Liver (tissue), 3 donors: ENCODE results near the gene POLD2.

Experiments
- ATF3 ChIP-seq: IDR thresholded peaks from 2 replicates; pipeline ENCODE4 v1.6.1; 2016; ENCODE audit warnings: antibody characterized with exemption
- CTCF ChIP-seq: fragments of 150-350 bp; IDR thresholded peaks from 2 replicates; pipeline ENCODE4 v1.5.1; 2017; ENCODE audit warnings: improper control_type of control experiment, low read depth, low read length; ENCODE audit not compliant: missing input control
- FOXA1 ChIP-seq: IDR thresholded peaks from 2 replicates; pipeline ENCODE4 v1.6.1; 2016; ENCODE audit warnings: antibody characterized with exemption
- JUND ChIP-seq, 2 donors: IDR thresholded peaks; 2 replicates each; pipeline ENCODE4 v1.6.1; 2016; ENCODE audit warnings: antibody characterized with exemption in 2 of 2
- RXRA ChIP-seq, 2 donors: IDR thresholded peaks; 2 replicates each; pipeline ENCODE4 v1.6.1; 2017 to 2018; ENCODE audit warnings: antibody characterized with exemption in 2 of 2, mild to moderate bottlenecking in 1 of 2
- SP1 ChIP-seq: IDR thresholded peaks from 2 replicates; pipeline ENCODE4 v1.6.1; 2018; ENCODE audit warnings: antibody characterized with exemption, mild to moderate bottlenecking
- YY1 ChIP-seq: IDR thresholded peaks from 2 replicates; pipeline ENCODE4 v1.6.1; 2016; ENCODE audit warnings: antibody characterized with exemption, mild to moderate bottlenecking
- TF ChIP-seq, protein P1 (sequence below): IDR thresholded peaks from 2 replicates; pipeline ENCODE4 v1.6.1; 2016; ENCODE audit warnings: antibody characterized with exemption
- TF ChIP-seq, protein P2 (sequence below): IDR thresholded peaks from 2 replicates; pipeline ENCODE4 v1.6.1; 2016; ENCODE audit warnings: antibody characterized with exemption, mild to moderate bottlenecking
- TF ChIP-seq, protein P3 (sequence below): IDR thresholded peaks from 2 replicates; pipeline ENCODE4 v1.6.1; 2016; ENCODE audit warnings: antibody characterized with exemption
- donor health status: healthy.
- donor health status: healthy.

GRCh38 chr7:44117801-44118429 lies 5.4 kb downstream of the POLD2 start:
- TF ChIP-seq CTCF (no peak), ATF3 (no peak), YY1 (no peak), RXRA (IDR thresholded peaks at IDR 0.05) (no peak), FOXA1 (no peak), JUND (IDR thresholded peaks at IDR 0.05) (no peak), SP1 (no peak)
- TF ChIP-seq, protein P1, sequence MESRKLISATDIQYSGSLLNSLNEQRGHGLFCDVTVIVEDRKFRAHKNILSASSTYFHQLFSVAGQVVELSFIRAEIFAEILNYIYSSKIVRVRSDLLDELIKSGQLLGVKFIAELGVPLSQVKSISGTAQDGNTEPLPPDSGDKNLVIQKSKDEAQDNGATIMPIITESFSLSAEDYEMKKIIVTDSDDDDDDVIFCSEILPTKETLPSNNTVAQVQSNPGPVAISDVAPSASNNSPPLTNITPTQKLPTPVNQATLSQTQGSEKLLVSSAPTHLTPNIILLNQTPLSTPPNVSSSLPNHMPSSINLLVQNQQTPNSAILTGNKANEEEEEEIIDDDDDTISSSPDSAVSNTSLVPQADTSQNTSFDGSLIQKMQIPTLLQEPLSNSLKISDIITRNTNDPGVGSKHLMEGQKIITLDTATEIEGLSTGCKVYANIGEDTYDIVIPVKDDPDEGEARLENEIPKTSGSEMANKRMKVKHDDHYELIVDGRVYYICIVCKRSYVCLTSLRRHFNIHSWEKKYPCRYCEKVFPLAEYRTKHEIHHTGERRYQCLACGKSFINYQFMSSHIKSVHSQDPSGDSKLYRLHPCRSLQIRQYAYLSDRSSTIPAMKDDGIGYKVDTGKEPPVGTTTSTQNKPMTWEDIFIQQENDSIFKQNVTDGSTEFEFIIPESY: no peak
- TF ChIP-seq, protein P2, sequence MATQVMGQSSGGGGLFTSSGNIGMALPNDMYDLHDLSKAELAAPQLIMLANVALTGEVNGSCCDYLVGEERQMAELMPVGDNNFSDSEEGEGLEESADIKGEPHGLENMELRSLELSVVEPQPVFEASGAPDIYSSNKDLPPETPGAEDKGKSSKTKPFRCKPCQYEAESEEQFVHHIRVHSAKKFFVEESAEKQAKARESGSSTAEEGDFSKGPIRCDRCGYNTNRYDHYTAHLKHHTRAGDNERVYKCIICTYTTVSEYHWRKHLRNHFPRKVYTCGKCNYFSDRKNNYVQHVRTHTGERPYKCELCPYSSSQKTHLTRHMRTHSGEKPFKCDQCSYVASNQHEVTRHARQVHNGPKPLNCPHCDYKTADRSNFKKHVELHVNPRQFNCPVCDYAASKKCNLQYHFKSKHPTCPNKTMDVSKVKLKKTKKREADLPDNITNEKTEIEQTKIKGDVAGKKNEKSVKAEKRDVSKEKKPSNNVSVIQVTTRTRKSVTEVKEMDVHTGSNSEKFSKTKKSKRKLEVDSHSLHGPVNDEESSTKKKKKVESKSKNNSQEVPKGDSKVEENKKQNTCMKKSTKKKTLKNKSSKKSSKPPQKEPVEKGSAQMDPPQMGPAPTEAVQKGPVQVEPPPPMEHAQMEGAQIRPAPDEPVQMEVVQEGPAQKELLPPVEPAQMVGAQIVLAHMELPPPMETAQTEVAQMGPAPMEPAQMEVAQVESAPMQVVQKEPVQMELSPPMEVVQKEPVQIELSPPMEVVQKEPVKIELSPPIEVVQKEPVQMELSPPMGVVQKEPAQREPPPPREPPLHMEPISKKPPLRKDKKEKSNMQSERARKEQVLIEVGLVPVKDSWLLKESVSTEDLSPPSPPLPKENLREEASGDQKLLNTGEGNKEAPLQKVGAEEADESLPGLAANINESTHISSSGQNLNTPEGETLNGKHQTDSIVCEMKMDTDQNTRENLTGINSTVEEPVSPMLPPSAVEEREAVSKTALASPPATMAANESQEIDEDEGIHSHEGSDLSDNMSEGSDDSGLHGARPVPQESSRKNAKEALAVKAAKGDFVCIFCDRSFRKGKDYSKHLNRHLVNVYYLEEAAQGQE: no peak
- TF ChIP-seq, protein P3, sequence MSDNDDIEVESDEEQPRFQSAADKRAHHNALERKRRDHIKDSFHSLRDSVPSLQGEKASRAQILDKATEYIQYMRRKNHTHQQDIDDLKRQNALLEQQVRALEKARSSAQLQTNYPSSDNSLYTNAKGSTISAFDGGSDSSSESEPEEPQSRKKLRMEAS: no peak
